Measurements from ENCODE around the gene AKAP8L.
"Not testable (repeated sequence)": the region's sequence is repeated elsewhere in the genome, so short reads cannot be mapped to it uniquely, and the experiment has no call there.

AKAP8L gene

GRCh38 chr19:15379083-15379998 is 39.4 kb downstream of the AKAP8L start, which contains the start of gene AKAP8:
AKAP8 (minus strand) TSS chr19:15379787; CDS start chr19:15379731, 56 bp downstream.
- peak; percentile 100 for DNase-seq (ENCODE audit: low spot score)

- DNase-seq (ENCODE audit: low spot score) = peak; percentile 79
Observed at GRCh38 chr19:15378534-15379082, 40.2 kb downstream of the AKAP8L start.

GRCh38 chr19:15374796-15375440 is 43.9 kb downstream of the AKAP8L start:
- no peak for DNase-seq (ENCODE audit: low spot score)

- no peak for DNase-seq (ENCODE audit: low spot score)
Observed at GRCh38 chr19:15374105-15374651, 44.6 kb downstream of the AKAP8L start.

GRCh38 chr19:15373644-15374043 is 45.1 kb downstream of the AKAP8L start:
- no peak for DNase-seq (ENCODE audit: low spot score)

- DNase-seq (ENCODE audit: low spot score) = no peak
Observed at GRCh38 chr19:15372891-15373301, 45.9 kb downstream of the AKAP8L start.

GRCh38 chr19:15372470-15372869 is 46.3 kb downstream of the AKAP8L start:
- no peak for DNase-seq (ENCODE audit: low spot score)

- DNase-seq (ENCODE audit: low spot score) = no peak
Observed at GRCh38 chr19:15371786-15372380, 46.9 kb downstream of the AKAP8L start.

GRCh38 chr19:15371119-15371518 is 47.7 kb downstream of the AKAP8L start:
- no peak for DNase-seq (ENCODE audit: low spot score)

GRCh38 chr19:15369594-15369891 is 49.2 kb downstream of the AKAP8L start:
- DNase-seq (ENCODE audit: low spot score) = no peak

- peak; percentile 10 for DNase-seq (ENCODE audit: low spot score)
Observed at GRCh38 chr19:15368798-15369593, 49.8 kb downstream of the AKAP8L start.

GRCh38 chr19:15368051-15368632 is 50.6 kb downstream of the AKAP8L start:
- DNase-seq (ENCODE audit: low spot score) = no peak

- no peak for DNase-seq (ENCODE audit: low spot score)
Observed at GRCh38 chr19:15367439-15367838, 51.3 kb downstream of the AKAP8L start.

- DNase-seq (ENCODE audit: low spot score) = no peak
Observed at GRCh38 chr19:15365264-15365663, 53.5 kb downstream of the AKAP8L start.

- DNase-seq (ENCODE audit: low spot score) = not testable (repeated sequence)
Observed at GRCh38 chr19:15363791-15364190, 55.0 kb downstream of the AKAP8L start.

- DNase-seq (ENCODE audit: low spot score) = not testable (repeated sequence)
Observed at GRCh38 chr19:15363048-15363447, 55.7 kb downstream of the AKAP8L start.

- not testable (repeated sequence) for DNase-seq (ENCODE audit: low spot score)
Observed at GRCh38 chr19:15360015-15360414, 58.8 kb downstream of the AKAP8L start.

GRCh38 chr19:15358918-15359317 is 59.9 kb downstream of the AKAP8L start:
- peak; percentile 14 for DNase-seq (ENCODE audit: low spot score)

- no peak for DNase-seq (ENCODE audit: low spot score)
Observed at GRCh38 chr19:15357906-15358305, 60.9 kb downstream of the AKAP8L start.

- no peak for DNase-seq (ENCODE audit: low spot score)
Observed at GRCh38 chr19:15354566-15355296, 64.1 kb downstream of the AKAP8L start.
